ENCODE measurements around the gene MRNIP. TPM values are rescaled to one million over a fixed set of nuclear protein-coding genes. Genes with fewer than 3 reads are reported as not detected.

Gene MRNIP
- total RNA-seq, 1 experiment from 2014 or later: 36.2 TPM

GRCh38 chr5:179812135-179812825 lies 46.3 kb downstream of the MRNIP start:
- Histone ChIP-seq H3K9me3 (ENCODE audit: control insufficient read depth in 1 of 2, insufficient read depth in 1 of 2, low read depth in 1 of 2, low read length in 2 of 2) (no peaks in the 10 kb centered on the region), H4K20me1 (ENCODE audit: insufficient read depth) (no peaks in the 10 kb centered on the region), H3K4me3 (replicated peaks in 1 of 2; ENCODE audit: low read depth in 1 of 2, low read length in 2 of 2) (no peak overlapping the region), H3K27me3 (ENCODE audit: insufficient read depth, low read length) (no peaks in the 10 kb centered on the region), H3K4me1 (ENCODE audit: control insufficient read depth in 1 of 2, insufficient read depth in 2 of 2, low read length in 2 of 2) (peaks cover 11 to 22% of the 10 kb centered on the region in 2 experiments), H3K27ac (ENCODE audit: low read depth, low read length) (no peak overlapping the region), H3K9ac (ENCODE audit: low read length) (no peak overlapping the region), H3K36me3 (ENCODE audit: control insufficient read depth in 1 of 2, insufficient read depth in 2 of 2, low read length in 2 of 2) (peaks cover 19 to 24% of the 10 kb centered on the region in 2 experiments; a peak in 3 of 4 replicates), H2AFZ (ENCODE audit: low read depth, low read length, poor library complexity, severe bottlenecking) (no peak overlapping the region), H3K9me2 (ENCODE audit: insufficient read depth) (no peaks in the 10 kb centered on the region), H3K4me2 (ENCODE audit: low read length) (no peak overlapping the region), H3K79me2 (ENCODE audit: insufficient read depth, low read length) (peaks cover 9% of the 10 kb centered on the region)
- ChIA-PET CTCF (no interaction called here), POLR2A (interaction anchor here (1.8 kb wide), 1 partner anchor 8 kb away, joined by 18 read pairs; the partner anchor contains the start of gene SQSTM1), RAD21 (ENCODE audit: low non-redundant PET in 1 of 2, low total read pairs in 2 of 2, uncharacterized antibody in 2 of 2, unreplicated experiment in 2 of 2) (no interaction called here)
- DNase-seq (ENCODE audit: low read depth, low spot score) (no peak), ATAC-seq (no peak)
- intact Hi-C loops (cut with micrococcal nuclease): no loop called here
- TF ChIP-seq JUND (IDR thresholded peaks at IDR 0.05) (no peak), REST (IDR thresholded peaks at IDR 0.05; ENCODE audit: low read depth) (no peak), POLR2A (IDR thresholded peaks at IDR 0.05; ENCODE audit: borderline replicate concordance, extremely low read depth, insufficient read depth, insufficient read length) (no peak), EZH2phosphoT487 (IDR thresholded peaks at IDR 0.05; ENCODE audit: borderline replicate concordance) (no peak), RAD21 (IDR thresholded peaks at IDR 0.05; ENCODE audit: low read depth) (no peak), EZH2 (IDR thresholded peaks at IDR 0.05) (no peak), CTCF (IDR thresholded peaks at IDR 0.05 in 2 of 3, conservative IDR thresholded peaks at IDR 0.05 in 1 of 3; ENCODE audit: borderline replicate concordance in 1 of 3, insufficient read depth in 1 of 3, low read depth in 2 of 3, low read length in 2 of 3) (no peak), CEBPB (IDR thresholded peaks at IDR 0.05; ENCODE audit: low read depth) (no peak), SIN3A (IDR thresholded peaks at IDR 0.05; ENCODE audit: low read depth) (no peak), SP1 (IDR thresholded peaks at IDR 0.05; ENCODE audit: low read depth) (no peak), MAX (IDR thresholded peaks at IDR 0.05) (no peak), CBX3 (IDR thresholded peaks at IDR 0.05; ENCODE audit: low read depth) (no peak), EGR1 (IDR thresholded peaks at IDR 0.05; ENCODE audit: low read depth) (no peak), ZBTB33 (IDR thresholded peaks at IDR 0.05; ENCODE audit: extremely low read depth, insufficient replicate concordance, low read length) (no peak), ATF3 (IDR thresholded peaks at IDR 0.05) (no peak), FOSL1 (IDR thresholded peaks at IDR 0.05; ENCODE audit: low read depth) (no peak), TCF7L2 (IDR thresholded peaks at IDR 0.05; ENCODE audit: borderline replicate concordance, extremely low read depth, insufficient read depth, insufficient read length) (no peak), YY1 (IDR thresholded peaks at IDR 0.05; ENCODE audit: extremely low read depth, insufficient replicate concordance, low read depth, low read length) (no peak)
- BruUV-seq (replicated peaks): no TSS peak
